ENCODE data around the gene ICAM1. TPM values are rescaled to one million over a fixed set of nuclear protein-coding genes. Genes with fewer than 3 reads are reported as not detected.

The ICAM1 gene
- total and polyA plus RNA-seq, 2 of the 13 experiments (the other 11 are each of a cell fraction or from before 2014, with no cell fraction given), result 37.9 to 98.4 TPM

DNA sequence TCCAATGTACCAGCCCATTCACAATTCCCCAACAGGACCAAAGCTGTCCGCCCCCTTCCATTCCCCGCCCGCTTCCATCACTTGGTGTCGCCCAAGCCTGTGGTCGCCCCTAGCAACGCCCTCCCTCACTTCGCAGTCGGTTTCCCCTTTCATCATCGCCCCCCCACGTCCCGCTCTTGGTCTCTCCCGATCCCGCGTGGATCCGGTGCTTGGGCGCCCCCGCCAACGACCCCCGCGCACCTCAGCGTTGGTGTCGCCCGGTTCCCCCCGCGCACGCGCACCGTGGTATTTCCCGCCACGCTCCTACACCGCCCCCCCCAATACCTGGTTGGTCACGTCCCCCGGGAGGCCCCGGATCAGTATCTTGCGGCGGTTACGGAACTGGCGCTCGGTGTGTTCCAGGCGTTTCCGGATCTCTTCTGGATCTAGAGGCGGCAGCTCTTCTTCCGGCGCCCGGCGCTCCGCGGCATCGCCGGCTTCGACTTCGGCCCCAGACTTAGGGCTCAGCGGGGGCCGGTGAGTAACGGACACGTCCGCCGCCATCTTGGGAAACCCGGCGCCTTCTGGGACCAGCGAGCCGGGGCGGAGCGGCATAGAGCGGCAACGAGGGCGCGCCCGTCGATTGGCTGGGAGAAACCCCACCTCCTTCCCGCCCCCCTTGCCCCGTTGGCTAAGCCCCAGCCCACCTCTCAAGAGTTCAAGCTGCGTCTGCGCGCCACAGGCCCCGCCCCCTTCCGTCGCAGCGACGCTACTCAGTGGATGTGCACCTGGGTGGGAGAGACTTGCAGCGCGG is 62.2 kb downstream of the ICAM1 start, which contains the start of gene RAVER1 (continued):
- TF ChIP-seq, protein P1, sequence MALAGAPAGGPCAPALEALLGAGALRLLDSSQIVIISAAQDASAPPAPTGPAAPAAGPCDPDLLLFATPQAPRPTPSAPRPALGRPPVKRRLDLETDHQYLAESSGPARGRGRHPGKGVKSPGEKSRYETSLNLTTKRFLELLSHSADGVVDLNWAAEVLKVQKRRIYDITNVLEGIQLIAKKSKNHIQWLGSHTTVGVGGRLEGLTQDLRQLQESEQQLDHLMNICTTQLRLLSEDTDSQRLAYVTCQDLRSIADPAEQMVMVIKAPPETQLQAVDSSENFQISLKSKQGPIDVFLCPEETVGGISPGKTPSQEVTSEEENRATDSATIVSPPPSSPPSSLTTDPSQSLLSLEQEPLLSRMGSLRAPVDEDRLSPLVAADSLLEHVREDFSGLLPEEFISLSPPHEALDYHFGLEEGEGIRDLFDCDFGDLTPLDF (CRISPR knock-in tag; IDR thresholded peaks at IDR 0.05), result peak; percentile 54; the same call in 1 of the 2 replicates
- TF ChIP-seq, protein P2, sequence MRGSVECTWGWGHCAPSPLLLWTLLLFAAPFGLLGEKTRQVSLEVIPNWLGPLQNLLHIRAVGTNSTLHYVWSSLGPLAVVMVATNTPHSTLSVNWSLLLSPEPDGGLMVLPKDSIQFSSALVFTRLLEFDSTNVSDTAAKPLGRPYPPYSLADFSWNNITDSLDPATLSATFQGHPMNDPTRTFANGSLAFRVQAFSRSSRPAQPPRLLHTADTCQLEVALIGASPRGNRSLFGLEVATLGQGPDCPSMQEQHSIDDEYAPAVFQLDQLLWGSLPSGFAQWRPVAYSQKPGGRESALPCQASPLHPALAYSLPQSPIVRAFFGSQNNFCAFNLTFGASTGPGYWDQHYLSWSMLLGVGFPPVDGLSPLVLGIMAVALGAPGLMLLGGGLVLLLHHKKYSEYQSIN (CRISPR knock-in tag; IDR thresholded peaks at IDR 0.05; ENCODE audit: borderline replicate concordance), result no peak
- TF ChIP-seq, protein P3, sequence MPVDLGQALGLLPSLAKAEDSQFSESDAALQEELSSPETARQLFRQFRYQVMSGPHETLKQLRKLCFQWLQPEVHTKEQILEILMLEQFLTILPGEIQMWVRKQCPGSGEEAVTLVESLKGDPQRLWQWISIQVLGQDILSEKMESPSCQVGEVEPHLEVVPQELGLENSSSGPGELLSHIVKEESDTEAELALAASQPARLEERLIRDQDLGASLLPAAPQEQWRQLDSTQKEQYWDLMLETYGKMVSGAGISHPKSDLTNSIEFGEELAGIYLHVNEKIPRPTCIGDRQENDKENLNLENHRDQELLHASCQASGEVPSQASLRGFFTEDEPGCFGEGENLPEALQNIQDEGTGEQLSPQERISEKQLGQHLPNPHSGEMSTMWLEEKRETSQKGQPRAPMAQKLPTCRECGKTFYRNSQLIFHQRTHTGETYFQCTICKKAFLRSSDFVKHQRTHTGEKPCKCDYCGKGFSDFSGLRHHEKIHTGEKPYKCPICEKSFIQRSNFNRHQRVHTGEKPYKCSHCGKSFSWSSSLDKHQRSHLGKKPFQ (CRISPR knock-in tag; IDR thresholded peaks at IDR 0.05; ENCODE audit: insufficient replicate concordance), result no peak
- peak; percentile 57; the same call in 1 of the 2 replicates for TF ChIP-seq HNRNPL (IDR thresholded peaks at IDR 0.05; ENCODE audit: low read depth, low read length)
- 0 out of 2 replicates have a peak, but pooled peaks have one; percentile 9 for TF ChIP-seq AHR (CRISPR knock-in tag; IDR thresholded peaks at IDR 0.05)
- no peak for TF ChIP-seq ZNF432 (CRISPR knock-in tag; IDR thresholded peaks at IDR 0.05; ENCODE audit: borderline replicate concordance)
- TF ChIP-seq HMG20B (CRISPR knock-in tag; conservative IDR thresholded peaks at IDR 0.05), result no peak
- peak; percentile 97 for TF ChIP-seq YY1 (IDR thresholded peaks at IDR 0.05; ENCODE audit: insufficient read depth, insufficient replicate concordance, low read depth, low read length)
- TF ChIP-seq NBN (conservative IDR thresholded peaks at IDR 0.05), result no peak
- TF ChIP-seq BRCA1 (CRISPR knock-in tag; IDR thresholded peaks at IDR 0.05), result no peak
- peak; percentile 91 for TF ChIP-seq PHF8 (CRISPR knock-in tag; IDR thresholded peaks at IDR 0.05)
- TF ChIP-seq ZNF343 (CRISPR knock-in tag; IDR thresholded peaks at IDR 0.05), result peak; percentile 92; the same call in 1 of the 2 replicates
- no peak for TF ChIP-seq ZNF24 (IDR thresholded peaks at IDR 0.05)
- TF ChIP-seq SMYD3 (CRISPR knock-in tag; IDR thresholded peaks at IDR 0.05), result no peak
- TF ChIP-seq ZNF225 (CRISPR knock-in tag; IDR thresholded peaks at IDR 0.05), result no peak
- no peak for TF ChIP-seq ZFP36L1 (CRISPR knock-in tag; IDR thresholded peaks at IDR 0.05)
- peak; percentile 74; the same call in 1 of the 2 replicates for TF ChIP-seq ZC3H13 (CRISPR knock-in tag; IDR thresholded peaks at IDR 0.05)
- no peak for TF ChIP-seq ZBTB7B (CRISPR knock-in tag; IDR thresholded peaks at IDR 0.05)
- no peak for TF ChIP-seq NR2F6 (IDR thresholded peaks at IDR 0.05)
- peak; percentile 17 for TF ChIP-seq NR2F6 (CRISPR knock-in tag; IDR thresholded peaks at IDR 0.05)
- peak; percentile 72 for TF ChIP-seq ZNF746 (CRISPR knock-in tag; IDR thresholded peaks at IDR 0.05)
- TF ChIP-seq, protein P4, sequence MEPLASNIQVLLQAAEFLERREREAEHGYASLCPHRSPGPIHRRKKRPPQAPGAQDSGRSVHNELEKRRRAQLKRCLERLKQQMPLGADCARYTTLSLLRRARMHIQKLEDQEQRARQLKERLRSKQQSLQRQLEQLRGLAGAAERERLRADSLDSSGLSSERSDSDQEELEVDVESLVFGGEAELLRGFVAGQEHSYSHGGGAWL (CRISPR knock-in tag; IDR thresholded peaks at IDR 0.05), result peak; percentile 26; the same call in 1 of the 2 replicates
- peak; percentile 90 for TF ChIP-seq POLR2G (IDR thresholded peaks at IDR 0.05; ENCODE audit: low read depth, low read length)
- TF ChIP-seq GZF1 (CRISPR knock-in tag; IDR thresholded peaks at IDR 0.05), result peak; percentile 72; the same call in 1 of the 2 replicates
- TF ChIP-seq RBAK (CRISPR knock-in tag; IDR thresholded peaks at IDR 0.05), result no peak
- 0 out of 2 replicates have a peak, but pooled peaks have one; percentile 54 for TF ChIP-seq RELA (CRISPR knock-in tag; IDR thresholded peaks at IDR 0.05)
- no peak for TF ChIP-seq HNF4G (IDR thresholded peaks at IDR 0.05; ENCODE audit: borderline replicate concordance, low read depth, low read length)
- no peak for TF ChIP-seq HNF4G (CRISPR knock-in tag; IDR thresholded peaks at IDR 0.05; ENCODE audit: borderline replicate concordance, low read depth)

Measured in HepG2 (cell line).